ENCODE measurements around the gene CTDNEP1.

DNA sequence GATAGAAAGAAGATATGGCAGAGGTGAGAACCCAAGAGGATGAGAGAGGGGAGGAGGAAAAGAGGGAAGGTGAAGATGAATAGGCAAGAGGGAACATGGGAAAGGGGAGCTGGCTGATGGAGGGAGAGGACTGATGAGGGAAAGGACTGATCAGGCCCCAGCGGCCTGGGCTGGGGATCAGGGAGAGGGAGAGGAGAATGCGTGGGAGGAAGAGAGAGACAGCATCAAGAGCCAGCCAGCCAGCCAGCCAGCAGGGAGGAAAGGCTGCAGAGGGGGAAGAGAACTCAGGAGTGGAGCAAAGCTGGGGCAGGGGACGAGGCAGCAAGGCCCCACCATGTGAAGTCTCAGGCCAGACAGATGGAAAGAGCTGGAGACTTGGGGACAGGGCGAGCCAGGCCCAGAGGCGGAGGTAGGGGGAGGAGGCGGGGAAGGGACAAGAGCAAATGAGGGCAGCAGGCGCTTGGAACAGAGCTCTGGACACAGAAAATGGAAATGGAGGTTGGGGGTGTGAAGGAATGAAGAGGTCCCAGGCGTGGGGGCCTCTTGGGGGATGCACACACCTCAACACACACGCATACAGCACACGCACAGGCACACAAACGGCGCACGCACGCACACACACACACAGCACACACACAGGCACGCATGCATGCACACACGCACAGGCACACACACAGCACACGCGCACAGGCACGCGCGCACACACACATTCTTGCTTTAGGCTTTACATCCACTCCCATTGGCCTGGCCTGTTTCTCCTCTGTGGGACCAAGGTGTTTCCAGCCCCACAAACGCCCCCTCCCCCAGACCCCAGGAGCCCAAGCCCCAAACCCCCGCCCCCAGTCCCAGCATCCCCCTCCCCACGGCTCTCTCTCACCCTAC is 44.2 kb downstream of the CTDNEP1 start:
- TF ChIP-seq CTCF (conservative IDR thresholded peaks at IDR 0.05; ENCODE audit: low read length): no peak
- TF ChIP-seq EZH2phosphoT487 (IDR thresholded peaks at IDR 0.05; ENCODE audit: borderline replicate concordance): no peak

All from Loucy (cell line).